ENCODE measurements around the gene SV2B.

DNA sequence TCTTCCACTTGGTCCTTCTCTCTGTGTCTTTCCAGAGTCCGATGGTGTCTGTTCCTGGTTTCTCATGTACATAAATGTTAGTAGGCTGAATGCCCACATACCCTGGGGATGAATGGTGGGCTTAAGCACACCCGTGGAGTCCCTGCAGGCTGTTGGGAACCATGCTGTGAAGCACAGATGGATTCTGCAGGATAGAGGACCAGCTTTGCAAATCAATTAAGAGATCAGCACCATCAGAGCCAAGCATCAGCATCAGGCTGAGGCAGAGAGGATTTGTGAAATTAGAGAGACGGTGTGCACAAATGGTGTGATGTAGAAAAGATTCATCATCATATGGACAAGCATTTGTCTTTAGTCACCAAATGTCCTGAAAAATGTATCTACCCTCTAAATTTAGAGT, 127.1 kb downstream of the SV2B start:
- TF ChIP-seq, protein P1, sequence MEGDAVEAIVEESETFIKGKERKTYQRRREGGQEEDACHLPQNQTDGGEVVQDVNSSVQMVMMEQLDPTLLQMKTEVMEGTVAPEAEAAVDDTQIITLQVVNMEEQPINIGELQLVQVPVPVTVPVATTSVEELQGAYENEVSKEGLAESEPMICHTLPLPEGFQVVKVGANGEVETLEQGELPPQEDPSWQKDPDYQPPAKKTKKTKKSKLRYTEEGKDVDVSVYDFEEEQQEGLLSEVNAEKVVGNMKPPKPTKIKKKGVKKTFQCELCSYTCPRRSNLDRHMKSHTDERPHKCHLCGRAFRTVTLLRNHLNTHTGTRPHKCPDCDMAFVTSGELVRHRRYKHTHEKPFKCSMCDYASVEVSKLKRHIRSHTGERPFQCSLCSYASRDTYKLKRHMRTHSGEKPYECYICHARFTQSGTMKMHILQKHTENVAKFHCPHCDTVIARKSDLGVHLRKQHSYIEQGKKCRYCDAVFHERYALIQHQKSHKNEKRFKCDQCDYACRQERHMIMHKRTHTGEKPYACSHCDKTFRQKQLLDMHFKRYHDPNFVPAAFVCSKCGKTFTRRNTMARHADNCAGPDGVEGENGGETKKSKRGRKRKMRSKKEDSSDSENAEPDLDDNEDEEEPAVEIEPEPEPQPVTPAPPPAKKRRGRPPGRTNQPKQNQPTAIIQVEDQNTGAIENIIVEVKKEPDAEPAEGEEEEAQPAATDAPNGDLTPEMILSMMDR (optimal IDR thresholded peaks at IDR 0.05 in 1 of 3, IDR thresholded peaks at IDR 0.05 in 1 of 3, conservative IDR thresholded peaks at IDR 0.05 in 1 of 3; ENCODE audit: extremely low read depth in 1 of 3, insufficient read depth in 2 of 3, low read length in 3 of 3), result no peak
- no peak for TF ChIP-seq EZH2 (IDR thresholded peaks at IDR 0.05; ENCODE audit: low read length)
